Measurements from ENCODE around the gene RSAD1.
"Not testable (repeated sequence)": the region's sequence is repeated elsewhere in the genome, so short reads cannot be mapped to it uniquely, and the experiment has no call there.

Gene RSAD1

GRCh38 chr17:50458701-50459676, 19.7 kb upstream of the RSAD1 start:
- no peak for DNase-seq

GRCh38 chr17:50459756-50460155, 18.9 kb upstream of the RSAD1 start:
- no peak for DNase-seq

GRCh38 chr17:50460831-50461526, 17.7 kb upstream of the RSAD1 start:
- no peak for DNase-seq

GRCh38 chr17:50461550-50462132, 17.0 kb upstream of the RSAD1 start:
- DNase-seq, result no peak

- DNase-seq, result no peak
Observed at GRCh38 chr17:50462446-50462845, 16.2 kb upstream of the RSAD1 start.

GRCh38 chr17:50464121-50464520, 14.5 kb upstream of the RSAD1 start:
- DNase-seq, result no peak

GRCh38 chr17:50464736-50465135, 13.9 kb upstream of the RSAD1 start:
- no peak for DNase-seq

GRCh38 chr17:50465171-50465570, 13.5 kb upstream of the RSAD1 start:
- DNase-seq, result no peak

- no peak for DNase-seq
Observed at GRCh38 chr17:50465635-50466034, 13.0 kb upstream of the RSAD1 start.

- no peak for DNase-seq
Observed at GRCh38 chr17:50466371-50467113, 12.1 kb upstream of the RSAD1 start.

- DNase-seq, result no peak
Observed at GRCh38 chr17:50467114-50467854, 11.4 kb upstream of the RSAD1 start.

GRCh38 chr17:50467855-50468303, 10.8 kb upstream of the RSAD1 start:
- DNase-seq, result no peak

GRCh38 chr17:50468304-50469207, 10.1 kb upstream of the RSAD1 start, which contains the start of gene CHAD:
Gene CHAD (minus strand): TSS chr17:50468880. CDS start chr17:50468813, 67 bp downstream.
- no peak for DNase-seq

- DNase-seq, result no peak
Observed at GRCh38 chr17:50469208-50469605, 9.5 kb upstream of the RSAD1 start.

- DNase-seq, result no peak
Observed at GRCh38 chr17:50469671-50470305, 8.9 kb upstream of the RSAD1 start.

GRCh38 chr17:50470426-50470825, 8.2 kb upstream of the RSAD1 start:
- DNase-seq, result no peak

GRCh38 chr17:50471009-50471905, 7.4 kb upstream of the RSAD1 start:
- DNase-seq, result no peak

GRCh38 chr17:50472286-50472685, 6.4 kb upstream of the RSAD1 start:
- no peak for DNase-seq

- DNase-seq, result not testable (repeated sequence)
Observed at GRCh38 chr17:50472761-50473161, 5.9 kb upstream of the RSAD1 start.

All from activated CD8-positive, alpha-beta memory T cell treated with anti-CD3 and anti-CD28 coated beads for 24 hours (primary cell).